SW 1271 (cell line): ENCODE measurements around the gene RARA.
"Not testable (repeated sequence)": the region's sequence is repeated elsewhere in the genome, so short reads cannot be mapped to it uniquely, and the experiment has no call there.

Source experiments
- DNase-seq, 2 experiments: peaks; one replicate each; lab custom pipeline; 2025; lab: John Stamatoyannopoulos, UW

RARA gene

DNA sequence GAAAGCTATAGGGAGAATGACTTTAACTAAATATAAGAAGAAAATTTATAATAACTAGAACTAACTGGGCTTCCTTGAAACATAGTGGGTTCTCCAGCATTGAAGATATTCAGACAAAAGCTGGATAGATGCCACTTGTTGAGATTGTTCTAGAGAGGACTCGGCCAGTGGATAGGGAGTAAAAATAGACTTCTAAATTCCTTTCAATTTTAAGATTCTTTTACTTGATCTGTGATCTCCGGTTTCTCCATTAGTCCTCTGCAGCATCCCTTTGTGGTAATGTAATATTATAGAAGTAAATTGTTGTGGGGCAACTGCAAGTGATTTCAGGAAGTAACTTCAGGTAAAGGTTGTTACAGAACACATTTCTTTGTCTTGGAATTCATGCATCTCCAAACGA lies 10.3 kb upstream of the RARA start:
- no peak for DNase-seq

DNA sequence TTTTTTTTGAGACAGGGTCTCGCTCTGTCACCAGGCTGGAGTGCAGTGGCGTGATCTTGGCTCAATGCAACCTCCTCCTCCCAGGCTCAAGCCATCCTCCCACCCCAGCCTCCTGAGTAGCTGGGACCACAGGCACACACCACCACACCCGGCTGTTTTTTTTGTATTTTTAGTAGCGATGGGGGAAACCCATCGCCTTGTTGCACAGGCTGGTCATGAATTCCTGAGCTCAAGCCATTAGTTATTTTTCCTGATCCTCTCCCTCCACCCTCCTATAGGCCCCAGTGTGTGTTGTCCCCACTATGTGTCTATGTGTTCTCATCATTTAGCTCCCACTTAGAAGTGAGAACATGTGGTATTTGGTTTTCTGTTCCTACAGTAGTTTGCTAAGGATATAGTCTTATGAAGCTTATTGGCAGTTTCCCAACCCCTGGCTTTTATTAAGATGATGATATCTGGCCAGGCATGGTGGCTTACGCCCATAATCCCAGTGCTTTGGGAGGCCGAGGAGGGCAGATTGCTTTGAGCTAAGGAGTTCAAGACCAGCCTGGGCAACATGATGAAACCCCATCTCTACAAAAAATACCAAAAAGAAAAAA lies 9.7 kb upstream of the RARA start:
- DNase-seq = not testable (repeated sequence)

DNA sequence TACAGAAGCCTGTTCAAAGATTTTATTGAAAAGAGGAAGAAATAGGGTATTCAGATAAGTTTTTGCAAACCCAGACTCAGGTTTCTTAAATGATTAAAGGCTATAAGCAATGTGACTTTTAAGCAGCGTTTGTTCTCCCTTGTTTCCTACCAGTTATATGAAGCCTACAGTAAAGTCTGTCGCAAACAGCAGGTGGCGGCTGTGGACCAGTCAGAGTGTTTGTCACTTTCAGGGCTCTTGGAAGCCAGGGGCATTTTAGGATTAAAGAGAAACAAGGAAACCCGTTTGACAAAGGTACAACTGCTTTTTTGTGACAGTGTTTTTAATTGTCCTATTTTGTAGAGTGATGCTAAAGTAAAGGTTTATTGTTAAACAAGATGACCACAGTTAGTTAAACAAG lies 7.7 kb upstream of the RARA start:
- peak in 1 of 2 experiments; percentile 37 for DNase-seq

DNA sequence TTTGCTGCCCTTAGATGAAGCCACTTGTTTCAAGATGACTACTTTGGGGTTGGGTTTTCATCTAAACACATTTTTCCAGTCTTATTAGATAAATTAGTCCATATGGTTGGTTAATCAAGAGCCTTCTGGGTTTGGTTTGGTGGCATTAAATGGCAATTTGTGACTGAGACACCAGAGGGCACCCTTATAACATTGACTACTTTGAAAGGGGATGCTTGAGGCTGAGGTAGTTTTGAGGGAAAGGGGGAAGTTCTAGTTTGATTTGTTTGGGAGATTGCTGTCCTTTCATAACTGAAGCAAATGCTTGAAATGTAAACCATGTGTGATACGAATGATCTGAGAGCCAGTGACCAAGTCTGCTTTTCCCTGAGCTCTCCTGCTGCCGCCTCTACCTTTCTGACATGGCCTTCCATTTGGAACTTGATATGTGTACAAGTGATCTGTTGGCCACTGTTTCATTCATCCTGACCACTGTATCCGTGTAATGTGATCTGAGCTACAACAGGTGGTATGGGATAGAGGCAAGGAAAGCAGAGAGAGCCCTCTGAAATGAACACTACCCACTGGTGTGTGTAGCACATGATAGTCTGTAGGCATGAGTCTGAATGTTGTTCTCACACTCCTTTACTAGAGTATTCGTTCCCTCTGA lies 5.8 kb upstream of the RARA start:
- peak; percentile 25 to 51 for DNase-seq

GRCh38 chr17:40303708-40304551 lies 5.0 kb upstream of the RARA start:
- no peak for DNase-seq

GRCh38 chr17:40304552-40304863 lies 4.5 kb upstream of the RARA start:
- DNase-seq = not testable (repeated sequence)

- not testable (repeated sequence) for DNase-seq
Measured at GRCh38 chr17:40304866-40305265, 4.1 kb upstream of the RARA start.

GRCh38 chr17:40306395-40306794 lies 2.6 kb upstream of the RARA start:
- no peak for DNase-seq

- no peak for DNase-seq
Measured at GRCh38 chr17:40307001-40307730, 1.8 kb upstream of the RARA start.

- DNase-seq = no peak
Measured at GRCh38 chr17:40307740-40308239, 1.2 kb upstream of the RARA start.

DNA sequence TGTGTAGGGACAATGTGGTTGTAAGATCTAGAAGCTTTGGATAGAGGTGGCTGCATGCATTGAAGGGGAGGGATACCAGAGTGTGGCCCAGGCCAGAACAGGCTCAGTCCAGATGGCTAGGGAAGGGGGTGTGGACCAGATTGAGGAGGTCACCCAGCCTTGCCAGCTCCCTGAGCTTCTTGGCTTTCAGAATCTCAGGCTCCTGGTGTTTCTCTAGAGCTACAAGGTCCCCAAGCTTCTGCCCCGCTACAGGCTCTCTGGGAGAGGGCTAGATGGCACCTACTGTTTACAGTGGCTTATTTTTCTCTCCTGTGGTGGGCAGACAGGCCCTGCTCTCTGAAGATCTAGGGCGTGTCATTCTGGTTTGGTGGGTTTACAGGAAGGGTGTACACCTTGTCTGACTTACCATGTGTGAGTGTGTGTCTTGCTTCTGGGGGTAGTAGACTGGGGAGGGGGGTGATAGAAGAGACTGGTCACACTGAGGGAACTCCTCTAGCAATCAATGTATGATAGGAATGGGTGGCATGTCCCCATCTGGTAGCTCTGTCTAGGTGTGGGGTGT lies 1.1 kb downstream of the RARA start:
- DNase-seq = no peak

GRCh38 chr17:40310882-40311391 lies 2.0 kb downstream of the RARA start:
- DNase-seq = no peak

- DNase-seq = no peak
Measured at GRCh38 chr17:40311575-40311974, 2.6 kb downstream of the RARA start.

GRCh38 chr17:40312131-40312731 lies 3.3 kb downstream of the RARA start:
- no peak for DNase-seq

DNA sequence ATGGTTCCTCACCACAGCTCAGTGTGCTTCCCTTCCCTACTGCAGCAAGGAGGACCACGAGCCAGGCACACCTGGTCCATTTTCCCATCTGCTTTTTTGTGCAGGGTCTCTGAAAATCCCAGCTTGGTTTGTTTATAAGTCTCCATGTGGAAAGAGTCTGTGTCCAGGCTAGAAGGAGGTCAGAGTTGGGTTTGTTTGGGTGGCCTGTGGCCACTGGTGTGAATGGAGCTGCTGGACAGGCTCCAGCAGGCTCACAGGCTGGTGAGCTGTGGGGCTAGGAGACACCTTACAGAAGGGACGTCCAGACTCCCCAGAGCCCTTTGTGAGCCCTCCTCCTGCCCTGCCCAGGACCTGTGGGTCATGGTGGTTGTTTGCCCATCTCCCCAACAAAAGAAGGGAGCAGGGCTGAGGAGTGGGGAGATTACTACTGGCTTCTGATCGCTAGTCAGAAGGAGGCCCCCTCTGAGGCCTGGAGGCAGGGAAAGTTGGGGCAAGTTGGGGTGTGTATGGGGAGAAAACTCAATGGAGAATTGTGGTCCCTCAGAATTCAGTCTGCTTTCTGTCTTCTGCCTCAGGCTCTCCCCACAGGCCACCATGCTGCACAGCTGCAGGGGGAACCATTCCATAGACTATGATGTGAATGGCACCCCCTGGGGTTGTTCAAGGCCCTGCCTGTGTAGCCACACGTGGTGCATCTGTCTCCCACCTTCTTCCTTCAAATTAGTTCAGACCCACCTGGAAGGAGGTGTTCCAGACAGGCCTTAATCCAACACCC lies 4.1 kb downstream of the RARA start:
- no peak for DNase-seq

DNA sequence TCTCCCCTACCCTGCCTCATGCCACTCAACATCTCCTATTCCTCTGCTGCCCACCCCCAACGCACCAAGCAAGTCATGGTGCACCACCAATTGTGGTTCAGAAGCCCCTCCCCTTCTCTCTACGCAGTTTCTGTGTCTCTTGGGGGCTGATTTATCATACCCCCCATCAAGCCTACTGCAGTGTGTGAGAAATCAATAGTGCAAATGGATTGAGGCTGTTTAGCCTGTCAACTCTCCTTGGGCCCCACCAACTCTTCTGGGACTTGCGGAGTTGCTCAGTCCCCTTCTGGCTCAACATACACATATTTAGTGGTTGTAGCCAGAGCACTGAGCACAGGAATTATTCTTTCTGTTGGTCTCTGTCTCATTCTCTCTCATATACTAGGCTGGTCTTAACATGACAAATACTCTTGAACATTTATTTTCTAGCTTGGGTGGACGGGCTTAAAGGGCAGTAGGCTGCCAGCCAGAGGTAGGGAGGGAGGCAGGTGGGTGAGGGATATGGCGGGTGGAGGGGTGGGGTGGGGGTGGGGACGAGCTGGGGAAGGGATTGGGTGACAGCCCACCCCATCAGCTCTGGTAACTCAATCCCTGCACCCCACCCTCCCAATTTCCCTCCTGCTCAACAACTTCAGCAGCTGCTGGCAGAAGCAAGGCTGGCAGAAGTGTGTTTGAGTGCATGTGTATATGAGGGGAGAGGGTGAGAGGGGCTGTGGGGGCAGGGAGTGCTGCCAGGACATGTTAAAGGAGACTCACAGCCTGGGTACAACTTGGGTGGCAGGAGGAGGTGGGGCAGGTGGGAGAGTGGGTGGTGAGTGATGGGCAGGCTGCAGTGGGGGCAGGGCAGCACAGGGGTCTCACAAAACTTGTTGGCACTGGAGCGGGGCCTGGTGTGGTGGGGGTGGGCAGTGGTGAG lies 4.9 kb downstream of the RARA start:
- no peak for DNase-seq

- peak; percentile 88 to 92 for DNase-seq
Measured at GRCh38 chr17:40314584-40314956, 5.6 kb downstream of the RARA start.

GRCh38 chr17:40315206-40315605 lies 6.2 kb downstream of the RARA start:
- DNase-seq = no peak
